ENCODE data around the gene MPI.
A peak's percentile ranks its signal among the peaks of the same experiment; 100 is the strongest.

Gene MPI, protein sequence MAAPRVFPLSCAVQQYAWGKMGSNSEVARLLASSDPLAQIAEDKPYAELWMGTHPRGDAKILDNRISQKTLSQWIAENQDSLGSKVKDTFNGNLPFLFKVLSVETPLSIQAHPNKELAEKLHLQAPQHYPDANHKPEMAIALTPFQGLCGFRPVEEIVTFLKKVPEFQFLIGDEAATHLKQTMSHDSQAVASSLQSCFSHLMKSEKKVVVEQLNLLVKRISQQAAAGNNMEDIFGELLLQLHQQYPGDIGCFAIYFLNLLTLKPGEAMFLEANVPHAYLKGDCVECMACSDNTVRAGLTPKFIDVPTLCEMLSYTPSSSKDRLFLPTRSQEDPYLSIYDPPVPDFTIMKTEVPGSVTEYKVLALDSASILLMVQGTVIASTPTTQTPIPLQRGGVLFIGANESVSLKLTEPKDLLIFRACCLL

DNA sequence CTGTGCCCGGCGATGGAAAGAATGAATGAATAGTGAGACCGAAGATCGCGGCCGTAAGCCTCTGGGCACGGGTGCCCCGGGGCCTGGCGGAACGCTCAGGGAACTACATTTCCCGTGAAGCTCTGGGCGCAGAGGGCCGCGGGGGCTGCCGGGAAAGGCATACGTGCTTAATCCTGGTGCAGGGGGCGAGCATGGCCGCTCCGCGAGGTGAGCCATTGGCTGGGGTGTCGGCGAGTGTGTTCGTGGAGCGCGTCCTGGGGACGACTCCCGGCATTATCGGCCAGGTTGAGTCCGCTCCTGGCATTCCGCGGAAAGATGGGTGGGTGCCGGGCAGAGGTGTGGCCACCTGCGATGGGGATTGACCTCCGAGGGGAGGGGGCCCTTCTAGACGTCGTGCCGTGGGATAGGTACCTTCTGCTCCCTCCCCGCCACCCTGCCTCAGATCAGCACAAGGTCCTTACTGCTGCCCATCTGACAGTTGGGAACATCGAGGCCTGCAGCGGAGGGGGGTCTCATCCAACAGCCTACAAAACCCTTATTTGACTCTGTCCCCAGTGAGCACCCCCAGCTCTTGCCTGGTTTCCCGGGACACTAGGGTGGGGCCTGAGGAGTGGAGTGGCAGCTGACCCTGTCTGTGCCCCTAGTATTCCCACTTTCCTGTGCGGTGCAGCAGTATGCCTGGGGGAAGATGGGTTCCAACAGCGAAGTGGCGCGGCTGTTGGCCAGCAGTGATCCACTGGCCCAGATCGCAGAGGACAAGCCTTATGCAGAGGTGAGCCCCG is at the start of gene MPI:
Gene MPI (plus strand): TSS at position 160 of the 782 bp plus-strand sequence. CDS start 32 bp downstream, at position 192.
- peak; percentile 88 for DNase-seq

DNA sequence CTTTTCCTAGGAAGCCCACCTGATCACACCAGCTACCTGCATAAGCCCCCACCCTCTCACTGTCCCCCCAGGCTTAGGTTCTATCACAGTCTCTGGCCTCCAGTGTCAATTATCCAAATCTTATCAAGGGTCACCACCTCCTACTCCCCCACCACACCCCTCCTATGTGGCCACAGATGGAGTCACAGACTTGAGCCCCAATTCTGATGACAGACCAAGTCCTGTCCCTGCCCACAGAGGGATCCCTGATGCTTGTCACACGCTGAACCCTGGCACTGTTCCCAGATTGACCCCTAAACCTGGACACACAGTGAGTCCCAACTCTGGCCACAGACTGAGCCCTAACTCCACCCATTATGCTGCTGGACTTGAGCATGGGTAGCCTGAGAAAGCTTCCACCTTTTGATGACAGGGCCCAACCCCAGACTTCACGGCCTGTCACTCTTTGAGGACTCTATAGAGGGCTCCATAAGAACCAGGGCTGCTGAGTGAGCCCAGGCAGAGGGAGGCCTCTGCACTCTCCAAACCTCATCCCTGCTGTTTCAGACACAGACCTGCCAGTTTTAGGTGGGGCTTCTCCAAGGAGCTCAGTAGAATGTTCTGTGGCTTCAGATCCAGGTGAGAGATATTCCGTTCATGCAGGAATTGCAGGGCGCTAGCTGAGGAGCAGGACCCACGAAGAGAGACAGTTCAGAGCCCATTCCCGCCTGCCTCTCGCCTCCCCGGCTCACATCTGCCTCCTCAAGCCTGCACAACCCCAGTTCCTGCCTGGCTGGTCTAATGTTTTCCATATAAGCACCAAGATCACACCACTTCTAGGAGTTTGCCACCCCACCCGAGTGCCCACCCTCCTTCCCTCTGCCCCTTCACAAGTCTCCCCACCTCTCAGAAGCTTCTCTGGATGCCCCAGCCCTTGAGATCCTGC is 48.7 kb upstream of the MPI start:
- DNase-seq: no peak

DNA sequence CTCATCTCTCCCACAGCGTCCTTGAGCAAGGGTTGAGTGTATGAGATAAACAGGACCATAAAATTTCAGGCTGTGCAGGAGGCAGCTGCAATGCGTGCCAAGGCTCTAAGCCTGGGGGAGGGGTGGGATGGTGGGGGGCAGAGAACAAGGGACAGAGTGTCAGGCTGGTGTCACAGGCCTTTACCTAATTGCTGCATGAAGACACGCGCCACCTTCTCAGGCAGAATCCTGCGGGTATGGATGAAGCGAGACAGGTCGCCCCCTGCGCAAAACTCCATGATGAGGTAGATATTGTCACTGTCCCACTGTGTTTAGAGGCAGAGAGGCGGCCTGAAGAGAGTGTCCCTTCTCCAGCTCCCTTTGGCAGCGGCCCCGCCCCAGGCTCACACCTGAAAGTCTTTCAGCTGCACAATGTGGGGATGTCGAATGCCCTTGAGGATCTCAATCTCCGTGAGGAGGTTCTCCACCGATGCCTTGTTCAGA is 47.9 kb upstream of the MPI start:
- no peak for DNase-seq

DNA sequence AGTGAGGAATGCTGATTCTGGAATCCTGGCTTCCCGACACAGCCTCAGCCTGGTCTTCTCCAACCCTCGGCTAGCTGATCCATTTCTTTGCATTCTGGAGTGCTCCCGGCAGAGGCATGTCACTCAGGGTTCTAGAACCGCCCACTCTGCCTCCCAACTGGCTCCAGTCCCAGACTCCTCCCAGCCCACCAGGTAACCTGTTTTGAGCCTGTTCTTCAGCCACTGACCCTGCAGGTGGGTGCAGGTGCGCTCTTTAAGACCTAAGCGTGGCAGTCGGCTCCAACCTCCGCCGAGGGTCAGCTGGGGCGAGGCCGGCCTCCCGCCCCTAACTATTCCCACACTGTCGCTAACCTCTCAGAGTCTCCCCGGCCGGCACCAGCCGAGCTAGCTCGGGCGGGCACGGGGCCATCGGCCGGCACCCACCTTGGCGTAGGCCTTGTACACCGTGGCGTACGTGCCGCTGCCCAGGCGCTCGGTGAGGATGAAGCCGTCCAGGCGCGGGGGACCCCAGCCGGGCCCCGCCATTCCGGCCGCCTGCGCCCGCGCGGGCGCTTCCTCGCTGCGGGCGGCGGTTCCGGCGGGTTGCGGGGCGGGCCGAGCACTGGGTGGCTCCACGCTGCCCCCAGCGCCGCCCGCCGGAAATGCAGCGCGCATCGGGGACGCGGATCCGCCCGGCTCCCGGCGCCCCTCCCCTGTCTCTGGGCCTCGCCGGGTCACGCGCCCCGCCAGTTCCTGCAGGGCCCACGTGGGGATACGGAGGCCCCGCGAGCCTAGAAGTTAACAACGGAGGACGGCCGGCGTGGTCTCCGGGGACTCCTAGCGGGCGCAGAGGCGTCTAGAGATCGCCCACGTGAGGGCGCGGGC is 47.0 kb upstream of the MPI start, which contains the start of gene ULK3:
Gene ULK3 (minus strand): TSS at position 576 of the 864 bp plus-strand sequence. CDS start 51 bp downstream, at position 525.
- peak; percentile 92 for DNase-seq

DNA sequence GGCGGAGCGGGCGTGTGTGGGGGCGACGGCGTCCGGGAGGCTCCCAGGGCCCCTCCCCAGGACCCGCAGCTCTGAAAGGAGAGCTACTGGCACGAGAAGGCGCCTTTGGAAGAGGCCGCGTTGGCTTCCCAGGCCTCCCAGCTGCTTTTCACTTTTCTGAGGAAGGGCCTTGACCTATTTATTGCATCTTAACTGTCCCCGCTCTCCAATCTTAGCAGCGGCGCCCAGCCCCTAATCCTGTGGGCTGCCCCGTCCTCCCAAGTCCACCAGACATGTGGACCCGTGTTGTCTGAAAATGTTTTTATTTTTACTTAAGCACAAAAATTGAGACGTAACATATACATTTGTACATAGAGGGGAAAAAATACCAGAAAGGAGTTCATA is 46.4 kb upstream of the MPI start:
- DNase-seq: no peak

DNA sequence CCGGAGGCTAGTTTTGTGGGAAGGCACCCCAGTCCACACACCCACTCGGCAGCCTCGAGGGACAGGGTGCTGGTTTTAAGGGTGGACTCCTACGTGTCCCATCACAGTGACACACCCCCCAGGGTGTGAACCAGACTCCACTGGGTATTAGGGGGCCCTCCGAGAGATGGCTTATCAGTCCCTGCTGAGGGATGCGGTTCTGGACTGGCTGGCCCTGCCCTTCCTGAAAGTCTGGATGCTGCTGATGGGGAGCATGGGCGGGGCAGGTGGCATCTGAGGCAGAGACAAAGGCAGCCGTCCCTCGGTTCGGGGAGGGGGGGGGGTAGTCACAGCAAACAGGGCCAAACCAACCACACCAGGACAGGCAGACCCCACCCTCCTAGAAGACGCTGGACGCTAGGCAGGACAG is 45.9 kb upstream of the MPI start:
- no peak for DNase-seq

DNA sequence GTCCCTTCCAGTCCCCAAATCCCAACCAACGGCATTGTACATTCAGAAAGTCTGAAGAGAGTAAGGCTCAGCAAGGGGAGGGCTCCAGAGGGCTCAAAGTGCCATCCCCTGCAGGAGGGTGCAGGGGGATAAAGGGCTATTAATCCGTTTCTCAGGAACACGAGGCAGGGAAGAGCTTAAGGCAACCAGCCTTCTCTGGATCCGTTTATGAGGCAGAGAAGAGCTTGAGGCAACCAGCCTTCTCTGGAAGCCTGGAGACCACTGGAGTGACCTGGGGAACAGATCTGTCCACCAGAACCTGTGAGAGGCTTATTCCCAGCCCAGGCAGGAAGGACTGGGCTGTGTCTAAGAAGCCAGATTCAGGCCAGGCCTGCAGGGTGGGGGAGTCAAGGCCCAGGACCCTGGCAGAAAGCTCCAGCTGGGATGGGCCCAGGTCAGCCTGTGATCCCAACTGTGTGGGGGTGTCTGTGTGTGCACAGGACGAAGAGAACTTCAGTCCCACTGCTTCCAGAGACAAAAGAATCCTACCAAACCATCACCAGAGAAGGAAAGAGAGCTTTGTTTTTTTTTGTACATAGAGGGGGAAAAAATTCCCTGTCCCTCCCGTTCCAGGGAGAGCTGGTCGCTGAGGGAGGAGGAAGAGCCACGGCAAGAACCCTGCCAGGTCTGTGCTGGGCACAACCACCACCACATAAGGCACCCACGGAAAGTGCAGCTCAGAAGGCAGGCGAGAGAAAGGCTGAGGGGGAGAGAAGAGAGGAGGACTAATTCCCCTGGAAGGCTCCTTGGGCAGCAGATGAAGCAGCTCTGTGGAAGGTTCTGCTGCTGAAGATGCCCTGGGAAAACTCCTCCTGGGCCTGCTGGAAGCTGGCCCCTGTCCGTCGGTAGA is 45.3 kb upstream of the MPI start:
- no peak for DNase-seq

DNA sequence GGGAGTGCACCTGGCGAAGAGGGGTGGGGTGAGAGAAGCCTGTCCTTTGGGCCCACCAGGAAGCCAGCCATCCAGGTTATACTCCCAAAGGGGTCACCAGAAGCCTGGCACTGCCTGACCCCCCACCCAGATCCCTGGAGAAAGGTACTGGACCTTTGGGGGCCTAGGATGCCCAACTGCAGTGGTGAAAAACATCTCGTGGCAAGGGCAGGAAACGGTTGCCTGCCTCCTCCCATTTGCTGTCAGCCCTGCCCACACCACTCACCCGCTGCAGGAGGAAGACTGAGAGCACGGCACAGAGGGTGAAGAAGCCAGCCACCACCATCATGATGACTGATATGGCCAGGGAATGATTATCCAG is 44.7 kb upstream of the MPI start:
- DNase-seq: peak; percentile 63

DNA sequence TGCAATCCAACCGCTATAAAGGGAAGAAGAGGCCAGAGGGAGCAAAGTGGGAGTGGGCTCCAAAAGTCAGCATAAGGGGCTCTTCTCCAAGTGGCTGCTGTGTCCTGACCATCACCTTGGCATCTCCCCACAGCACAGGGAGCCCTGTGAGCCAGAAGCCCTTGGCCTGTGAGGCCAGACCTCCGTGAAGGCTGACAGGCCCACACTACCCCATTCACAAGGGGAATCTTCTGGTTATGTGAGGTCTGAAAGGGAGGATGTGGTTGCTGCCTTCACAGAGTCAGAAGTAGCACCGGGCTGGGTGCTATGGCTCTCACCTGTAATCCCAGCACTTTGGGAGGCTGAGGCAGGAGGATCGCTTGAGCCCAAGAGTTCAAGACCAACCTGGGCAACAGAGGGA is 44.3 kb upstream of the MPI start:
- peak; percentile 34 for DNase-seq

DNA sequence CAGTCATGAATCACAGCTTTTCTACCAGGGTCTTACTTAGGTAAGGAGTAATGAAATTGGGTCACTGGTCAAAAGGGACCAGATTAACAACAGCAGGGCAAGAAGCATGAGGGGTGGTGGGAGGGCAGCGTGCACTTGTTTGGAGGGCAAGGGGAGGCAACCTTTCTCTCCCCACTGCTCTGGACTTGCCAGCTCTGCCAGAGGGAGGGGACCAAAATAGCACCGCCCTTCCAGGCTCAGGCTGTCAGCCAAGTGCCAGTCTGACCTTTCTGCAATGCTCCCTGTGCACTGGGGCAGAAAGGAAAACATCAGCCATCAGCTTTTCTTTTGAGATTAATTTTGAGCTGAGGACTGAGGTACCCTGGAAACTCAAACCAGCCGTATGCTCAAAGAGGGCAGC is 42.4 kb upstream of the MPI start:
- no peak for DNase-seq

DNA sequence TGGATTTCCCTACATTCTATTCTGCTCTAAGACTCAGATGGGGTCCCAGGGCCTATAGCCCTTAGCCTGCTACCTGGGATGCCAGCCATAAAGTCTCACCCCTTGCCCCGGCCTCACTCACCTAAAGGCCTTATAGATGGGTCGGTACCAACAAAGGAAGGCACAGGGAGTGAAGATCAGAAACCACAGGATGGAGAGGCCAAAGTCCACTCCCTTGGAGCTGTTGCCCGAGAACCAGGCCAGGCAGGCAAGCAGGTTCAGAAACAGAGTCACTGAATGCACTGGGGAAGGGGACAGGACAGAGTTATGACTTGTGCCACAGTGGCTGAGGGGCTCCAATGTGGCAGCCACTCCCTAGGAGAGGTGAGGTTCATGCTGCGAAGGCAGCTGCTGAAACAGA is 39.4 kb upstream of the MPI start:
- DNase-seq: no peak

DNA sequence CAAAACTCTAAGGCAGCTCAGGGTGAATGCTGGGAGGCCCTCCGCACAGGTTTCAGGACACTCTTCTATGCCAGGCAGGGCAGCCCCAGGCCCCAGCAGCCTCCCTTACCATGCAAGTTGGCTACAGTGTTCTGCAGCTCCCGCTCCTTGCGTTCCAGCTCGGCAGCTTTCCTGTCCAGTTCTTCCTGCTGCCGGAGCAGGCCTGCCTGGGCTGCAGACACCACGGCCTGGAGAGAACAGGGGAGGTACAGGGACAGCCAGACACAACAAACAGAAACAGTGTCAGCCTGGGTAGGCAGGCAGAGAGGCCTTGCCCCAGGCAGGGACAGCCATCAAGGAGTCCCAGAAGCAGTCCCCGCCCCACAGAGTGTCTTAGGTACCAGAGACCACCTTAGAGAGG is 37.9 kb upstream of the MPI start:
- no peak for DNase-seq

DNA sequence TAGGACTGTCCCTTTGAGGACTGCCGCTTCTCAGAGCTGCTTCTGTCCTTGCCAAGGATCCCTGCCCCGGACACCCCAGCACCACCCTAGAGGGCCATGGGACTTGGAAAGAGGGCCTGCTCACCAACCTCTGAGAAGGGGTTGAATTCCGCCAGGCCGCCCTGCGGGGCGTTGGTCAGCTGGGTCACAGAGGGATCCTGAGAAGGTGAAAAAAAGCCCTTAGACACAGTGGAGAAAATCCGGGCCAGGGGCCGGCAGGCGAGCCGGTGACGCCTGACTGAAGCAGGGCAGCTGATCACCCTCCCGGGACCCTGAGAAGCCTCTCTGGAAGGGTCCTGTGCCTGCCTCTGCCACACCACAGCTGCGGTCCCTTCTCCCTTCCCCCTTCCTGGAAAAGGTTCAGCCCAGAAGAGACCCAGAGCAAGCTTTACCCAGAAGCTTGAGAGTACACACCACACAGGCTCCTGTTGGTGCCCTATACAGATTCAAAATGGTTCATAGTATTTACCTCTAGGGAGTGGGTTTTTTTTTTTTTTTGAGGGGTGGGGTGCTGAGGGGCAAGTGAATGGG is 35.3 kb upstream of the MPI start:
- no peak for DNase-seq

DNA sequence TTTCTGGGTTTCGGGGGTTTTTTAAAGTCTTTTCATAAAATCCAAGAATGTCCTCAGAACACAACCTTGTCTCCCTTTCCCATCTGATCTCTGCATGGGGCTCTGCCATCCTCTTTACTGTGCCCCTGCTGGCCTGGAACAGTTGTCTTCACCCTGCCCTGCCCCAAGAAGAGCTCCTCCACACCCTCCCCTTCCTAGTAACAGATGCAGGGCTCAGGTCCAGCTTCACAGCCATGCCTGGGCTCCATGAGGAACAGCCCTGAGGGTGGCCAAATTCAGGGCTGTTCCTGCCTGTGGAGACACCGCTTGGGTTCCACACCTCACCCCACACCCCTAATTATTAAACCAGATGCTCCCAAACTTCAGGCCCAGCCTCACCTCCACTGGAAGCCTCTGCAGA is 34.0 kb upstream of the MPI start:
- no peak for DNase-seq

DNA sequence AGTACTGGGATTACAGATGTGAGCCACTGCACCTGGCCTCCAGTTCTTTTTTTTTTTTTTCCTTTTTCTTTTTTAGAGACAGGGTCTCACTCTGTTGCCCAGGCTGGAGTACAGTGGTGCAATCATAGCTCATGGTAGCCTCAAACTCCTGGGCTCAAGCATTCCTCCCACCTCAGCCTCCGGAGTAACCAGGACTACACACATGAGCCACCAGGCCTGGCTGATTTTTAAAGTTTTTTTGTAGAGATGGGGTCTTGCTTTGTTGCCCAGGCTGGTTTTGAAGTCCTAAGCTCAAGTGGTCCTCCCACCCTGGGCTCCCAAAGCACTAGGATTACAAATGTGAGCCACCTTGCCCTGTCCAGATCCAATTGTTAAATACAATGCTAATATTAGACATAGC is 33.3 kb upstream of the MPI start:
- no peak for DNase-seq

DNA sequence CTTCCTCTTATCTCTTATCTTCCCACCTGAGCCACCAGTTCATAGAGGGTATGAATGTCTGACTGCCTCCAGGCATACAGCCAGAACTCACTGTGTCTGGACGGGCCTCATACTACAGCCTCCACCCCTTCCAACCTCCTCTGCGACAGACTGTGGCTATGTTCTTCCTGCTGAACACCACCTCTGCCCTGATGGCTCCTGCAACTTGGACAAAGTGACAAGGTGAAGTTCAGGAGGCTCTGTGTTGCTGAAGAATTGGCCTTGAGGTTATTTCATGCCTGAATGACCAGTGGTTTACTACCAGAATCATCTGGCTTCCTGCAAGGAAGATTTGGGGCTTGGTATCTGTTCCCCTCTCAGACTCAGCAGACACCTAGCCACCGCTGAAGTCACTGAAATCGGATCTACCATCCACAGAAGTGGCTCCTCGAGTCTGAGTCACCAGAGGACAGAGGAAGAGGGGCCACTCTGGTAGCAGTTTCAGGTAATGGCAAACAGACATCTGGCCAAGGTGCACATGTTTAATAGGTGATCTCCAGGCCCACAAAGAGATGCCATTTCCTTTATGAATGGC is 32.7 kb upstream of the MPI start:
- no peak for DNase-seq

DNA sequence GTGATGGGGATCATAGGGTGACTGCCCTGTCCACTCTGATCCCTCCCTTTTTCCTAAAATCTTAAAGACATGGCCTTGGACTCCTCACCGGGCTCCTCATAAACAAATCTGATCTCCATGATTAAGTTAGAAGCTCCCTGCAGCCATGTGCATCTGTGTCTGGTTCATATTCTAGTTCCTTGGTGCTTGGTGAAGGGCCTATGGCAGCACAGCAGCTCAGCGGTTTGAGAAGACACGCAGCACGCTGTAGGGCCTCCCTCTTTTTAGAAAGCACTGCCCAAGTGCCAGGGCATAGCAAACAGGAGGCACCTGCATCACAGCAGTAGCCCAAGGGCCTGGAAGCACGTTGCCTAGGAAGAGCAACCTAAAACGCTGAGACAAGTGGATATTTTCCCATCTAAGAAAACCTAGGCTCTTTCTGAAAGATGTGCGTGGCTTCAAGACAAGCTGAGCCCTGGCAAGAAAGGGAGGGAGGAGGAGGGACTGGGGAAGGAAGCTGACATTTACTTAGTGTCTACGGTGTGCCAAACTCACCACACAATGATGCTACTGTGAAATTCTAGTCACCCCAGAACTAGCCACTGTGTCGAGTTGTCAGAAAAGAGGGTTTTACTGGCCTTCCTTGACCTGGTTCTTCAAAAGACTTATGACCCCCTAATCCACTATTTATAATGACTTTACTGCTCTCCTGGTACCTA is 32.0 kb upstream of the MPI start:
- DNase-seq: no peak

DNA sequence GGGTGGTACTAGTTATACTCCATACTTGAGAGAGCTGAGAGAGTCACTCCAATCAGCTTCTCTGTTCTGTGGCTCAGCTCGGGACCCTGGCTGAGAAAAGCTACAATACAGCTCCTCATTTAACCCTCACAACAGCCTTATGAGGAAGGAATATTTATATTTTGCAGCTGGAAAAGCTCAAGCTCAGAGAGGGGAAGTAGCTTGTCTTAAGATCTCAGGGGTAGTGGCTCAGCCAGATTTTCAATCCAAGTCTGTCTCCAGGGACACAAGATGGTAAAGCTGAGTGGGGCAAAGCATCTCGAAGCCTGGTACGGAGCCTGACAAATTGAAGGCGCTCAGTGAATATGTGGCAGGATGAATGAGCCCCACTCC is 31.5 kb upstream of the MPI start:
- no peak for DNase-seq

DNA sequence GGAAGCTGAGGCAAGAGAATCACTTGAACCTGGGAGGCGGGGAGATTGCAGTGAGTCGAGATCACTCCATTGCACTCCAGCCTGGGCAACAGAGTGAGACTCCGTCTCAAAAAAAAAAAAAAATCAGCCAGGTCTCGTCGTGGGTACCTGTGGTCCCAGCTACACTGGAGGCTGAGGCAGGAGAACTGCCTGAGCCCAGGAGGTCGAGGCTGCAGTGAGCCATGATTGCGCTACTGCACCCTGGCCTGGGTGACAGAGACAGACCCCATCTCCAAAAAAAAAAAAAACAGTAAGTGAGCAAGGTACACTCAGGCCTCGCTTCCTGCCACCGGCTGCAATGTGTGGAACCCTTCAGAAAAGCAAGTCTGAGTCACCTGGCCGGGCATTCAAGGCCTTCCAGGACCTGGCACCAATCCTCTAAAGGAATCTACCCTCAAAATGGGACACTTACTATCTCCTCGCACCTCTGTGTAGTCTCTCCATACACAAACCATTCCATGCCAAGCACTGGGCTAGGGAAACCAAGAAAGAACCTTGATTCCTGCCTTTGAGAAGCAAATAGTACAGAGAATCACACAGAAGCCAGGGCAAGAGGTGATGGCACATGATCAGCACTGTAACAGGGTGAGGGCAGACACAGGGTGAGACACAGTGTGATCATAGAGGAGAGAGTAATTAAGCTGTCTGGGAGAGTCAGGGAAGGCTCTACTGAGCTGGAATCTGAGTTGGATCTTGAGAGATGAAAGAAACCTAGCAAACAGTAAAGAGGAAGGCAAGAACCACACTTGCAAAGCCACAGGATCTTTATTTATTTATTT is 26.4 kb upstream of the MPI start:
- DNase-seq: no peak
